ENCODE results near the gene IFFO2.

GRCh38 chr1:18919956-18920355 lies 36.5 kb downstream of the IFFO2 start:
- TF ChIP-seq CTCF (IDR thresholded peaks at IDR 0.05; ENCODE audit: extremely low read depth in 1 of 2, insufficient read depth in 1 of 2, low read depth in 1 of 2, low read length in 2 of 2): no peak
- TF ChIP-seq POLR2AphosphoS5 (IDR thresholded peaks at IDR 0.05; ENCODE audit: insufficient read depth, low read depth, low read length): no peak
- no peak for TF ChIP-seq MYC (IDR thresholded peaks at IDR 0.05; ENCODE audit: low read depth, low read length)
- no peak for TF ChIP-seq EZH2 (IDR thresholded peaks at IDR 0.05; ENCODE audit: borderline replicate concordance, low read depth, low read length, severe bottlenecking)
- TF ChIP-seq, protein P1, sequence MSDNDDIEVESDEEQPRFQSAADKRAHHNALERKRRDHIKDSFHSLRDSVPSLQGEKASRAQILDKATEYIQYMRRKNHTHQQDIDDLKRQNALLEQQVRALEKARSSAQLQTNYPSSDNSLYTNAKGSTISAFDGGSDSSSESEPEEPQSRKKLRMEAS (IDR thresholded peaks at IDR 0.05; ENCODE audit: insufficient read depth, insufficient read length): no peak
